Activated CD8-positive, alpha-beta memory T cell treated with anti-CD3 and anti-CD28 coated beads, Interleukin-2, amount 50 U/mL, for 24 hours (primary cell): Measurements from ENCODE around the gene CACNA1G.

Experiments
- DNase-seq: peaks from one replicate; pipeline ENCODE4 v3.0.0-alpha.2; 2020; ENCODE audit errors: extremely low read depth

CACNA1G gene

GRCh38 chr17:50632637-50633036, 72.1 kb downstream of the CACNA1G start:
- DNase-seq: no peak

GRCh38 chr17:50633683-50634082, 73.2 kb downstream of the CACNA1G start:
- DNase-seq: no peak

GRCh38 chr17:50634224-50634914, 73.9 kb downstream of the CACNA1G start, which contains the start of gene ABCC3:
Gene ABCC3, plus strand, starts transcription at chr17:50634881. Its CDS starts 56 bp downstream, at chr17:50634937.
- no peak for DNase-seq

DNA sequence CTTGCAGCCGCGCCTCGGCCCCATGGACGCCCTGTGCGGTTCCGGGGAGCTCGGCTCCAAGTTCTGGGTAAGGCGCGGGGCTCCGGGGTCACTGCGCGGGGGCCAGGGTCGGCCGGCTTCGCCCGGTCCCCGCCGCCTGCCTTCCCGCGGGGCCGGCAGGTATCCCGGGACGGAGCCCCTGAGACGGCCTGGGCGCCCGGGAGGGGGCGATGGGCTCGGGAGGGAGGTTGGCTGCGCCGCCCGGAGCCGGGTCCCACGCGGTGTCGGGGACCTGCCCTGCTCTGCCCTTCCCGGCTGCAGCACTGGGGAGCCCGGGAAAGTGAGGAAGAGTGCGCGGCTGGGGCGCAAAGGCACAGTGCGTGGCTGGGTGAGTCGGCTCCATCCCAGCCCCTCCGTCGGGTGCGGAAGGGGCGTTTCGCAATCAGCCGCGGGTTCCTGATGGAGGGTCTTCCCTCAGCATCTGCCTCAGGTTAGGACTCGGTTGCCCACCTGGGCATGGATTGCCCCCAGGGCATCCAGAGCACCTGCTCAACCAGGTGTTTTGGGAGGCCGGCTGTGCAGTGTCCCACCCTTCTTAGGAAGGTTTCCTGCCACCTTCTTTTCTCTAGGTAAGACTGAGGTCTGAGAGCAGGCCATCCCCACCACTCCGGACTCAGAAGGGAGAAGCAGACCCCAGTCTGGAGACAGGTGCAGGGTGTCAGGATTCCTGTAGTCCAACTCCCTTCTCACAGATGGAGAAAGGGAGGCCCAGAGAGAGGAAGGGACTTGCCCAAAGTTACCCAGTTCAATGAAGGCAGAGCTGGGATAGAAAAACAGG, 74.6 kb downstream of the CACNA1G start:
- no peak for DNase-seq

DNA sequence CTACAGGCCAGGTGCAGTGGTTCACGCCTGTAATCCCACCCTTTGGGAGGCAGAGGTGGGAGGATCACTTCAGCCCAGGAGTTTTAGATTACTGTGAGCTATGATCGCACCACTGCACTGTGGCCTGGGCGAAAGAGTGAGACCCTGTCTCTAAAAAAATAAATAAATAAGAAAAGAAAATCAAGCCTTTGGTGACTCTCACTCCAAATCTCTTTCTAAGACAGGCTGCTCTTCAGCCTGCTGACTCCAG, 75.1 kb downstream of the CACNA1G start:
- no peak for DNase-seq

DNA sequence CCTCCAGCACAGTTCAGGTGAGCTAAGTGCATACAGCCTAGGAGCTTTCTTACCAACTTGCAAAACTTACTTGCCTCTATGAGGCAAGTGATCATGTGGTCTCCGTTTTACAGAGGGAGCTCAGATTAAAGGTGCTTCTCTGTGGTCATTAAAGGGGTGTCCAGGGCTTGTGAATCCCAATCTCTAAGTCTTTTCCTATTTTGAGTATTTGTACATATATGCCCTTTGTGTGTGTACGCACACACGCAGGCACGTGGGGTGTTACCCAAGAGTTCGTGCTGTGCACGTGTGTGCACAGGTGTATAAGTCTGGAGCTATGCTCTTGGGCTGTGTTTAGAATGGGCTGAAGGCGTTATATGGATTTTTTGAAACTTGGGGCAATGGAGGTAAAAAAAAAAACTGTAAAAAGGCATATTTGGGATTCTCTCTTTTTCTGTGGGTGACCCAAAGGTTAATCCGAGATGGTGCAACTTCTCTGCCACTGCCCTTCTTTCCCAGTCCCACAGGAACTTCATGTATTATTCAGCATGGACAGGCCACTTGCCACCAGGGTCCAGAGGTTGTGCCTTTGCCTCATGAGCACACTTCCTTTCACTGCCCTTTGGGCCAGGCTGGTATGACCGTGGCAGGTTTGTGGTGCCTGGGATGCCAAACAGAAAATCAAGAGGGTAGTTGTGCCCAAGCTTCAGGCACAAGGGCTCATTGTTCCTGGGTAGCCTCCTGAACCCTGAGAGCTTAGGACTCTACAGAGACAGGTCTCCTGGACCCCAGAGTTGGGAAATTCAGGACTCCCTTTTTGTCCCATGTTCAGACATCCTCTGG, 75.7 kb downstream of the CACNA1G start:
- no peak for DNase-seq

- no peak for DNase-seq
These were observed 76.3 kb downstream of the CACNA1G start for GRCh38 chr17:50636804-50637195.

DNA sequence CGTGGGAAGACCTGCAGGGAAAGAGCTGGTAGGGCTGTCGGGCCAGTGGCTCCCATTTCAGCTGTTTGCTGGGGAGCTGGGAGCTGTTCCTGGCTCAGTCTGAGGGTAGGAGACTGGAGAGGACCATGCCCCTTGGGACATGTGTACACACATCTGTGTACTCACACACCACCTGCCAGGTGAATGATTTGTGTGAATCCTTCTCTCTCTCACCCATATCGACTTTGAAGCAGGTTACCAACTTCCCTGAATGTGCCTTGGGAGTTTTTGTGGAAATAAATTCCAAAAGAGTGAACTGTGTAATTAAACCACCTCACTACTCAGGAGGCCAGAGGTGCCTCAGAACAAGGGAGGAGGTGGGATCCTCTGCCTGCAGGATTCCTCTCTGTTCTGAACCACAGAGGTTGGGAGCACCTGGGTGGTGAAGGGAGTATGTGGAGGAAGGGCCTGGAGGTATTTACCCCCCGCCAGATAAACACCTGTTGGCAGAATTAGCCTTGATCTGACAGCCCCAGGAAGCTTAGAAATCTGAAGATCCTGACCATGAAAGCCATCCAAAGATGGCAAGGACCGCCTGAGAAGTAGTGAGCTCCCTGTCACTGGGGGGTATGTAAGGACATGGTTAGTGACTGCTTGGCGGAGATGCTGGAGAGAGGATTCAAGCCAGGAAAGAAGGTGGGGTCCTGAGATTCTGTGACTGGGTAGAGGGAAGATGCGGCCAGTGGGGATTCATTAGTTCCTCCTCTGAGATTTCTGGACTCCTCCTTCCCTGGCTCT, 77.5 kb downstream of the CACNA1G start:
- DNase-seq: no peak

DNA sequence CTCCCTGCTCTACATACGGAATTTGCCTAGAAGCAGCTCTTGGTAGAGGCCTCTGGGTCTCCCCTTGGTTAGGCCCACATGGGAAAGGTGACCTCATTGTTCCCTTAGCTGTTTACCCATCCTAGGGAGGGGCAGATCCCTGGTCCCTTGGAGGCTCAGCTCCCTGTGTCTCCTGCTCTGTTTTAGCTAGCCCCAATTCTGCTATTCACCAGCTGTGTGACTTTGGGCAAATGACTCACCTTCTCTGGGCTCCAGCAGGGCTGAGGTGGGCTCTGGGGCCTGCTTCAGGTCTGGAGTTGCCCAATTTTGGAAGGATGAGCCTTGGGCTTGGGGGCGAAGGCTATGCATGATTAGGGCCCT, 78.1 kb downstream of the CACNA1G start:
- DNase-seq: no peak

DNA sequence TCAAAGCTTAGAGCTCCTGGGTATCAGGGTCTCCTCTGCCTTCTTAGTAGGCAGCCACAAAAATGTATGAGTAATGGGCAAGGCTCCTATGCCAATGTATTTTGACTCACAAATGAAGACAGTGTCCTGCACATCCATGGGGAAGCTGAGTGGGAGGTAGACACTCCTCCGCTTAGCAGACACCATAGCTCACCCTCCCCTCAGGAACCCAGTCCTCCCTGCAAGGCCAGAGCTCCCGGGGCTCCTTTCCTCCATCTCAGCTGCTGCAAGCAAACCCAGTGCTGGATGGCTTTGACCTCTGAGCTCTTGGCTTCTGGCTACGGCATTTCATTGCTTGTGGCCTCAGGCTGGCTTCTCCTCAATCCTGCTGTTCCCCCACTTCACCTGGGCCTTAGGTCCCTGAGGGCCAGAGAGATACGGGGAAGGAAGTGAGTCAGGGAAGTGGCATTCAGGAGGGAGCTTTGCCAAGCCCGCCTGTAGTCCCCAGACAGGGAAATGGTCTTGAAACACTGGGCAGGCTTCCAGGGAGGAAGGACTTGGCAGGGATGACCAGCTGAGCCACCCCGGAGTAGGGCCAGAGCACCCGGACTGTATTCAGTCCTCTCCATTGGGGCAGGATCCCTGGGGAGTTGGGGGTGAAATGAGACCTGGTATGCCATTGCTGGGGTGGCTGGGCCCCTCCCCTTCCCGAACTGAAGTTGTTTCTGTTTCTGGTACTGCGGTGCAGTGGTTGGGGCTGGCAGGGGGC, 78.6 kb downstream of the CACNA1G start:
- no peak for DNase-seq

- no peak for DNase-seq
These were observed 80.3 kb downstream of the CACNA1G start for GRCh38 chr17:50640686-50641351.

GRCh38 chr17:50641357-50641756, 80.8 kb downstream of the CACNA1G start:
- no peak for DNase-seq

GRCh38 chr17:50642071-50642721, 81.7 kb downstream of the CACNA1G start:
- DNase-seq: no peak

DNA sequence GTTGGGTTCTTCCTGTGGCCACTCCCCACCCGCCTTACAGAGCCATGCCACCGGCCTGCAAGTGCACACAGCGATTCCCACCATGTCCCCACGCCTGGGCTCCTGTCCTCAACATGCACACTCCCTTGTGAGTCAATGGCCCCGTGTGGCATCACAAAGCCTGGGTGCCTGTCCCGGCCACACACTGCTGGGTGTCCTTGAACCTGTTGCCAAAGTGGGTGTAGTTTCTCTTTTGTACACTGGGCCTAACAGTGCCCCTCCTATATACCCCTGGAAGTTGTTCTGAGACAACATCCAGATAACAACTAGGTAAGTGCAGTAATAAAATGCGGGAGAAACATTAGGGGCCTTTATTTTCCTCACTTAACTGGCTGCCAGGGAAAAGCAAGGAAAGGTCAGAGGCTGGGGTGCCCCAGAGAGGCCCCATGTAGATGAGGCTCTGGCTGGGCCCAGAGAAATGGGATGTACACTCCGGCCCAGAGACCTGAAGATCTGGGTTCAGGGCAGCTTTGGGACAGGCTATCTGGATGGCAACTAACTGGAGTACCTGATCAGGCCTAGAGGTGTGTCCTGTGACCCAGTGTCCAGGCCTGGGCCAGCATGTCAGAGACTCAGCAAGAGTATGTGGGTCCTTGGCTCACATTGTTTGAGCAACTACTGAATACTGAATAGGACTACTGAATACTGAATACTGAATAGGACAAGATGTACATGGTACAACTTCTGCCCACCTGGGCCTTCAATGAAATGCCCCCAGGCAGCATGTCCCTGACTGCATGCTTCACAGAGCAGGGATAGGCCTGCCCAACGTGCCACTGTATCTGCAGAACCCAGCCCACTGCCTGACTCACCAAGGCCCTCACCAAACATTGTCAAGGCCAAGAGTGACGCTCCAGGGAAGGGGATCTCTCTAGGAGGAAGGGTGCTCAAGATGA, 82.5 kb downstream of the CACNA1G start:
- DNase-seq: no peak

DNA sequence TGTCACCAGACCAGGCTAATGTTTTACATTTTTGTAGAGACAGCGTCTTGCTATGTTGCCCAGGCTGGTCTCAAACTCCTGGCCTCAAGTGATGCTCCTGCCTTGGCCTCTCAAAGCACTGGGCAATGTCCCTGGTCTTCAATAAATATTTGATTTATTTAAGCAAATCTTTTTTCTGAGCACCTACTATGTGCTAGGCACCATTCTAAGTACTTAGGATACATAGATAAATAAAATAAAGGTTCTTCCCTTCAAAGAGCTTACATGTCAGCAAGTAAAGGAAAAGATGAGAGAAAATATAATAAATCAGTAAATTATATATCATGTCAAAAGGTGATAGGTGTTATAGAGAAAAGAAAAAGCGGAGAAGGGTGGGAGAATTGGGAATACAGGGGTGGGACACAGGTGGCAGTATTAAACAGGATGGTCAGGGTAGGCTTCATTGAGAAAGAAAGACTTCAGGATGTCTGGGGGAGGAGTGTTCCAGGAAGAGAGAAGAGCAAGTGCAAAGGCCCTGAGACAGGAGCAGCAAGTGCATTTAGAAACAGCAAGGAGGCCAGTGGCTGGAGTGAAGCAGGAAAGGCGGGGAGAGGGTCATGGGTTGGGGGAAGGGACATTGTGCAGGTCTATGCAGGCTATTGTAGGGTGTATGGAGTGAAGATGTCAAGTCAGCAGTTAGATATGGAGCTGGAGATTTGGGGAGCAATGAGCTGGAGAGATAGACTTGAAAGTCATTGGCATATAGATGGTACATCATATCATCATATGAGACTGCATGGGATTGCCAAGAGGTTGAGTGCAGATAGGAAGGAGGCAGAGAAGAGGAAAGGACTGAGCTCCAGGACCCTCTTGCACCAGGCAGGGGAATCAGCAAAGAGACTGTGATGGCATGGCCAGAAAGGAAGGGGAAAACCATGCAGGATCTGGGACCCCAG, 85.5 kb downstream of the CACNA1G start:
- DNase-seq: no peak

DNA sequence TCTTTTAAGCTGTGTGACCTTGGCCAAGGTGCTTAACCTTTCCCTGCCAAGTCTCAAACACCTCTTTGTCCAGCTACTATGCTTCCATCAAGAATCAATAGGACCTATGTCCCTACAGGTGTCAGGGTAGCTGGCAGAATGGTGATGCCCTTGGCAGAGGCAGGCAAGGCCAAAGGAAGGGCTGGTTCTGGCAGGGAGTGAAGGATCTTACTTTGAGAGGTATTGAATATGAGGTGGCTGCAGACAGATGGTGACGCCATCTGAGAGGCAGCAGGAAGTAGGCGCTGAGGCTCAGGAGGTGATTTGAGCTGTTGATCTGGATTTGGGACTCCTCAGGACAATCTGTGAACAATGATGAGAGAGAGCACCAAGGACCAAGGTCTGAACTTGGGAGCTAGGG, 86.7 kb downstream of the CACNA1G start:
- no peak for DNase-seq

GRCh38 chr17:50649042-50649908, 88.8 kb downstream of the CACNA1G start:
- no peak for DNase-seq
